NK-92 (cell line): Measurements from ENCODE around the gene NME4.
A peak's percentile ranks its signal among the peaks of the same experiment; 100 is the strongest.

Experiments used
- DNase-seq: peaks from one replicate; lab custom pipeline; 2025; ENCODE audit not compliant: unreplicated experiment; lab: John Stamatoyannopoulos, UW

NME4 gene

GRCh38 chr16:363110-363765 lies 33.8 kb upstream of the NME4 start:
- DNase-seq, result no peak

GRCh38 chr16:363766-364490 lies 33.1 kb upstream of the NME4 start:
- DNase-seq, result no peak

- DNase-seq, result no peak
These were observed 32.2 kb upstream of the NME4 start for GRCh38 chr16:364595-365491.

GRCh38 chr16:366476-366875 lies 30.5 kb upstream of the NME4 start:
- DNase-seq, result no peak

GRCh38 chr16:367333-367903 lies 29.6 kb upstream of the NME4 start:
- no peak for DNase-seq

GRCh38 chr16:368388-369158 lies 28.4 kb upstream of the NME4 start:
- no peak for DNase-seq

- DNase-seq, result no peak
These were observed 27.6 kb upstream of the NME4 start for GRCh38 chr16:369275-369865.

- DNase-seq, result no peak
These were observed 27.0 kb upstream of the NME4 start for GRCh38 chr16:369866-370436.

- peak; percentile 50 for DNase-seq
These were observed 26.6 kb upstream of the NME4 start, which contains the start of gene MRPL28 for GRCh38 chr16:370443-370842. Gene MRPL28 (minus strand): TSS chr16:370538. CDS start chr16:370218, 320 bp downstream.

GRCh38 chr16:370979-371514 lies 26.0 kb upstream of the NME4 start:
- DNase-seq, result no peak

- DNase-seq, result no peak
These were observed 25.3 kb upstream of the NME4 start for GRCh38 chr16:371515-372301.

- DNase-seq, result no peak
These were observed 24.6 kb upstream of the NME4 start for GRCh38 chr16:372302-372983.

GRCh38 chr16:373020-373598 lies 23.9 kb upstream of the NME4 start:
- no peak for DNase-seq

GRCh38 chr16:373848-374615 lies 23.0 kb upstream of the NME4 start:
- no peak for DNase-seq

- no peak for DNase-seq
These were observed 22.4 kb upstream of the NME4 start for GRCh38 chr16:374616-374926.

- no peak for DNase-seq
These were observed 21.8 kb upstream of the NME4 start for GRCh38 chr16:375212-375611.
